H9 (cell line): ENCODE results near the gene PLCG1. TPM values are rescaled to one million over a fixed set of nuclear protein-coding genes. Genes with fewer than 3 reads are reported as not detected.

ENCODE experiments used
- DNase-seq: peaks from one replicate; pipeline ENCODE4 v3.0.0-alpha.2; 2017
- H2AFZ ChIP-seq: one replicate; pipeline ENCODE4 v1.6.1; 2013; ENCODE audit warnings: mild to moderate bottlenecking, low read length, control low read depth, moderate library complexity
- H2AK5ac ChIP-seq: 2 replicates; pipeline ENCODE4 v1.6.1; 2013; ENCODE audit warnings: low read length, control low read depth, mixed read lengths; ENCODE audit not compliant: insufficient read length
- H2BK120ac ChIP-seq: one replicate; pipeline ENCODE4 v1.6.1; 2013; ENCODE audit warnings: low read depth, mild to moderate bottlenecking, low read length, control low read depth, inconsistent platforms; ENCODE audit not compliant: poor library complexity, severe bottlenecking
- H2BK12ac ChIP-seq: 2 replicates; pipeline ENCODE4 v1.6.1; 2013; ENCODE audit warnings: low read length, control low read depth, mixed read lengths, low read depth; ENCODE audit not compliant: insufficient read length
- H2BK15ac ChIP-seq: 2 replicates; pipeline ENCODE4 v1.6.1; 2013; ENCODE audit warnings: low read depth, low read length, control low read depth
- H2BK20ac ChIP-seq: one replicate; pipeline ENCODE4 v1.6.1; 2013; ENCODE audit warnings: low read depth, mild to moderate bottlenecking, low read length, control low read depth, inconsistent platforms; ENCODE audit not compliant: poor library complexity, severe bottlenecking
- H2BK5ac ChIP-seq: 2 replicates; pipeline ENCODE4 v1.6.1; 2013; ENCODE audit warnings: low read length, control low read depth, mixed read lengths; ENCODE audit not compliant: insufficient read length
- H3K14ac ChIP-seq: 2 replicates; pipeline ENCODE4 v1.6.1; 2013; ENCODE audit warnings: low read length, control low read depth; ENCODE audit not compliant: insufficient read depth
- H3K18ac ChIP-seq: 2 replicates; pipeline ENCODE4 v1.6.1; 2013; ENCODE audit warnings: low read depth, mild to moderate bottlenecking, mixed read lengths, low read length, control low read depth; ENCODE audit not compliant: insufficient read length
- H3K23ac ChIP-seq: 2 replicates; pipeline ENCODE4 v1.6.1; 2013; ENCODE audit warnings: low read length, control low read depth, mixed read lengths, low read depth; ENCODE audit not compliant: insufficient read length
- H3K23me2 ChIP-seq: 2 replicates; pipeline ENCODE4 v1.6.1; 2013; ENCODE audit warnings: low read depth, mild to moderate bottlenecking, mixed read lengths, low read length, control low read depth; ENCODE audit not compliant: insufficient read length, poor library complexity, severe bottlenecking
- H3K27ac ChIP-seq: 2 replicates; pipeline ENCODE4 v1.5.1; 2013; ENCODE audit warnings: low read length, control low read depth, mixed read lengths, low read depth; ENCODE audit not compliant: insufficient read length
- H3K27me3 ChIP-seq: 2 replicates; pipeline ENCODE4 v1.6.1; 2013; ENCODE audit warnings: low read length, control low read depth, inconsistent platforms; ENCODE audit not compliant: insufficient read depth
- H3K4ac ChIP-seq: 2 replicates; pipeline ENCODE4 v1.6.1; 2013; ENCODE audit warnings: low read depth, mild to moderate bottlenecking, control low read depth, inconsistent platforms, low read length, moderate library complexity
- H3K4me1 ChIP-seq: 2 replicates; pipeline ENCODE4 v1.6.1; 2013; ENCODE audit warnings: low read length, control low read depth, inconsistent platforms; ENCODE audit not compliant: insufficient read depth
- H3K4me2 ChIP-seq: 2 replicates; pipeline ENCODE4 v1.6.1; 2013; ENCODE audit warnings: low read length, control low read depth, mixed read lengths; ENCODE audit not compliant: insufficient read length, insufficient read depth
- H3K56ac ChIP-seq: 2 replicates; pipeline ENCODE4 v1.6.1; 2013; ENCODE audit warnings: low read depth, mild to moderate bottlenecking, mixed read lengths, low read length, control low read depth; ENCODE audit not compliant: insufficient read length
- H3K79me1 ChIP-seq: 2 replicates; pipeline ENCODE4 v1.6.1; 2013; ENCODE audit warnings: low read depth, mild to moderate bottlenecking, moderate library complexity, low read length, control low read depth, inconsistent platforms; ENCODE audit not compliant: insufficient read depth, poor library complexity, severe bottlenecking
- H3K79me2 ChIP-seq: 2 replicates; pipeline ENCODE4 v1.6.1; 2013; ENCODE audit warnings: low read length, control low read depth, inconsistent platforms; ENCODE audit not compliant: insufficient read depth
- H3K9ac ChIP-seq: 2 replicates; pipeline ENCODE4 v1.6.1; 2013; ENCODE audit warnings: low read length, control low read depth, mixed read lengths; ENCODE audit not compliant: insufficient read length; ENCODE audit errors: extremely low read depth
- H3K9me3 ChIP-seq: one replicate; pipeline ENCODE4 v1.6.1; 2013; ENCODE audit warnings: low read depth, low read length, inconsistent platforms; ENCODE audit not compliant: control insufficient read depth
- H3T11ph ChIP-seq: one replicate; pipeline ENCODE4 v1.6.1; 2013; ENCODE audit warnings: mild to moderate bottlenecking, low read length, control low read depth, inconsistent platforms
- H4K20me1 ChIP-seq: one replicate; pipeline ENCODE4 v1.6.1; 2013; ENCODE audit not compliant: control insufficient read depth, insufficient read length, insufficient read depth
- H4K5ac ChIP-seq: 2 replicates; pipeline ENCODE4 v1.6.1; 2013; ENCODE audit warnings: low read depth, mild to moderate bottlenecking, mixed read lengths, low read length, control low read depth; ENCODE audit not compliant: insufficient read length
- H4K8ac ChIP-seq: replicated peaks from 2 replicates; pipeline ENCODE4 v1.6.1; 2013; ENCODE audit warnings: low read length, control low read depth, mixed read lengths, low read depth; ENCODE audit not compliant: insufficient read length
- H4K91ac ChIP-seq: 2 replicates; pipeline ENCODE4 v1.6.1; 2013; ENCODE audit warnings: low read depth, mild to moderate bottlenecking, moderate library complexity, mixed read lengths, low read length, control low read depth; ENCODE audit not compliant: insufficient read length
- H3K27ac Mint-ChIP-seq, 3 experiments: 2 replicates in 2 of 3; 3 replicates in 1 of 3; pipeline ENCODE4 v1.8.0; 2020 to 2021; ENCODE audit warnings: mixed read lengths in 3 of 3, mild to moderate bottlenecking in 1 of 3, moderate library complexity in 1 of 3
- H3K27me3 Mint-ChIP-seq: 2 replicates; pipeline ENCODE4 v1.8.0; 2021; ENCODE audit warnings: low read depth, mild to moderate bottlenecking, moderate library complexity, mixed read lengths
- H3K36me3 Mint-ChIP-seq, 3 experiments: 2 replicates in 2 of 3; 3 replicates in 1 of 3; pipeline ENCODE4 v1.8.0; 2020 to 2021; ENCODE audit warnings: low read depth in 3 of 3, mixed read lengths in 3 of 3; ENCODE audit not compliant: insufficient read depth in 1 of 3
- H3K4me1 Mint-ChIP-seq, 2 experiments: 2 replicates each; pipeline ENCODE4 v1.8.0; 2020; ENCODE audit warnings: mixed read lengths in 2 of 2
- H3K4me3 Mint-ChIP-seq, 2 experiments: 2 replicates in 1 of 2; 3 replicates in 1 of 2; pipeline ENCODE4 v1.8.0; 2020 to 2021; ENCODE audit warnings: mild to moderate bottlenecking in 2 of 2, mixed read lengths in 2 of 2, moderate library complexity in 1 of 2
- H3K9me3 Mint-ChIP-seq, 2 experiments: 2 replicates in 1 of 2; 3 replicates in 1 of 2; pipeline ENCODE4 v1.8.0; 2020; ENCODE audit warnings: mild to moderate bottlenecking in 2 of 2, mixed read lengths in 2 of 2, moderate library complexity in 1 of 2
- WGBS: extraction: QIAGEN DNeasy Blood & Tissue Kit; methylation state at CpG from one replicate; pipeline ENCODE4 v1.1.7; 2013; ENCODE audit warnings: missing lambda C conversion rate, low lambda C conversion rate, mixed read lengths; ENCODE audit not compliant: insufficient read length; ENCODE audit errors: extremely low coverage; 5-methylcytosine and 5-hydroxymethylcytosine counted together
- total RNA-seq: library from RNA; stranded (reverse); gene quantifications from 2 replicates; pipeline ENCODE4 v1.2.1, GENCODE V29; 2021
- TF ChIP-seq, protein P1 (sequence below): fragments of 200-600 bp; sonication (generic); conservative IDR thresholded peaks from 3 replicates; pipeline ENCODE4 v1.8.0; 2021; ENCODE audit warnings: antibody characterized with exemption, mild to moderate bottlenecking

The PLCG1 gene
- total RNA-seq, 1 experiment from 2014 or later: 171 TPM

DNA sequence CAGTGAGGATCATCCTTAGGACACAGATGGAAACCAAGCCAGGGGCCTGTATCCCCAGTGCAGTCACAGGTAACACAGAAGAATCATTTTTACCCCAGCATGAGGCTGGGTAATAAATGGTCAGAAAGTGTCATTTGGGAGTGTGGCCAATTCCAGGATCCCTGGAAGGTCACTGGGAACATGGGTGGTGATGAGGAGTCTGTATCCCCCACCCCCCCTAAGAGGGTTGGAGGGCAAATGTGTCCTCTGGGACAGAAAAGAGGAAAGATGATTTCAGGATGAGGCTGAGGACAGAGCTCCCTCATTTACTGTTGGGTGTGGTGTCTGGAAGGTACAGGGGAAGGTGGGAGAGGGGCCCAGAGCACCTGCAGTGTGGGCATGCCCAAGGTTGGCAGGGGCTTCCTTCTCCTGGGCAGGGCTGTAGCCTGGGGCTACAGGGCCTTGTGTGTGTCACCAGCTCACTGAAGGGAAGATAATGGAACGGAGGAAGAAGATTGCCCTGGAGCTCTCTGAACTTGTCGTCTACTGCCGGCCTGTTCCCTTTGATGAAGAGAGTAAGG is 34.5 kb downstream of the PLCG1 start:
- TF ChIP-seq, protein P1, sequence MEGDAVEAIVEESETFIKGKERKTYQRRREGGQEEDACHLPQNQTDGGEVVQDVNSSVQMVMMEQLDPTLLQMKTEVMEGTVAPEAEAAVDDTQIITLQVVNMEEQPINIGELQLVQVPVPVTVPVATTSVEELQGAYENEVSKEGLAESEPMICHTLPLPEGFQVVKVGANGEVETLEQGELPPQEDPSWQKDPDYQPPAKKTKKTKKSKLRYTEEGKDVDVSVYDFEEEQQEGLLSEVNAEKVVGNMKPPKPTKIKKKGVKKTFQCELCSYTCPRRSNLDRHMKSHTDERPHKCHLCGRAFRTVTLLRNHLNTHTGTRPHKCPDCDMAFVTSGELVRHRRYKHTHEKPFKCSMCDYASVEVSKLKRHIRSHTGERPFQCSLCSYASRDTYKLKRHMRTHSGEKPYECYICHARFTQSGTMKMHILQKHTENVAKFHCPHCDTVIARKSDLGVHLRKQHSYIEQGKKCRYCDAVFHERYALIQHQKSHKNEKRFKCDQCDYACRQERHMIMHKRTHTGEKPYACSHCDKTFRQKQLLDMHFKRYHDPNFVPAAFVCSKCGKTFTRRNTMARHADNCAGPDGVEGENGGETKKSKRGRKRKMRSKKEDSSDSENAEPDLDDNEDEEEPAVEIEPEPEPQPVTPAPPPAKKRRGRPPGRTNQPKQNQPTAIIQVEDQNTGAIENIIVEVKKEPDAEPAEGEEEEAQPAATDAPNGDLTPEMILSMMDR: no peak
- Histone ChIP-seq H3K79me2 (no peaks in the 10 kb centered on the region), H3K9me3 (no peaks in the 10 kb centered on the region), H4K20me1 (no peaks in the 10 kb centered on the region), H3K27me3 (no peaks in the 10 kb centered on the region), H2BK12ac (no peak overlapping the region), H2AK5ac (no peak overlapping the region), H4K8ac (no peak overlapping the region), H2AFZ (no peak overlapping the region), H3K23me2 (no peaks in the 10 kb centered on the region), H3K9ac (no peak overlapping the region), H4K91ac (no peak overlapping the region), H4K5ac (no peak overlapping the region), H3K4me2 (no peak overlapping the region), H2BK5ac (no peak overlapping the region), H3K56ac (no peak overlapping the region), H3K79me1 (no peaks in the 10 kb centered on the region), H2BK120ac (no peak overlapping the region), H3K18ac (no peak overlapping the region), H3K14ac (no peak overlapping the region), H3K4ac (no peak overlapping the region), H3K23ac (no peak overlapping the region), H2BK15ac (no peak overlapping the region), H2BK20ac (no peak overlapping the region), H3T11ph (no peak overlapping the region), H3K27ac (no peak overlapping the region), H3K4me1 (no peaks in the 10 kb centered on the region)
- Mint-ChIP-seq H3K9me3 (no peaks in the 10 kb centered on the region), H3K36me3 (peaks cover 59 to 95% (median 89%) of the 10 kb centered on the region in 3 experiments; a peak in 6 of 7 replicates), H3K27ac (peak overlapping the region in 1 of 3 experiments; percentile 66; a peak in 3 of 7 replicates), H3K4me3 (no peak overlapping the region; a peak in 1 of 5 replicates), H3K27me3 (no peaks in the 10 kb centered on the region), H3K4me1 (peaks cover 4 to 18% of the 10 kb centered on the region in 2 experiments; a peak in 3 of 4 replicates)
- no CpG with 5 or more reads among the region's 3 CpGs for WGBS
- DNase-seq: peak; percentile 10
